ENCODE measurements around the gene ARL5A.

DNA sequence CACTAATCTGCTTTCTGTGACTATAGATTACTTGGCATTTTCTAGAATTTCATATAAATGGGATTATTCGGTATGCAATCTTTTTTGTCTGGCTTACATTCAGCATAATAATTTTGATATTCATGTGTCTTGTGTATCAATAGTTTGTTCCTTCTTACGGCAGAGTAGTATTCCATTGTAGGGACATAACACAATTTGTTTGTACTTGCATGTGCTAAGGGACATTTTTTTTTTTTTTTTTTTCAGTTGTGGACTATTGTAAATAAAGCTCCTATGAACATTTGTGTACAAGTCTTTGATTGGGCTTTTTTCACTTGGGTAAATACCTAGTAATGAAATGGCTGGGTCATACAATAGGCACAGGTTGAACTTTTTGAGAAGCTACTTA, 45.1 kb downstream of the ARL5A start:
- TF ChIP-seq FOS (IDR thresholded peaks at IDR 0.05; ENCODE audit: low read depth, low read length) (no peak), POLR2A (IDR thresholded peaks at IDR 0.05; ENCODE audit: low read depth, low read length) (no peak)

Data from IMR-90 (cell line).